Activated CD8-positive, alpha-beta memory T cell treated with anti-CD3 and anti-CD28 coated beads, Interleukin-2, amount 50 U/mL, for 24 hours (primary cell): ENCODE data around the gene AKIRIN2.

Experiments used
- DNase-seq: peaks from one replicate; pipeline ENCODE4 v3.0.0-alpha.2; 2020; ENCODE audit errors: extremely low read depth

The AKIRIN2 gene

GRCh38 chr6:87655824-87656223 lies 46.2 kb downstream of the AKIRIN2 start:
- no peak for DNase-seq

- DNase-seq: no peak
These were observed 47.1 kb downstream of the AKIRIN2 start for GRCh38 chr6:87654875-87655454.

GRCh38 chr6:87654122-87654521 lies 47.9 kb downstream of the AKIRIN2 start:
- no peak for DNase-seq

- no peak for DNase-seq
These were observed 48.7 kb downstream of the AKIRIN2 start for GRCh38 chr6:87653074-87653962.

- no peak for DNase-seq
These were observed 57.0 kb downstream of the AKIRIN2 start for GRCh38 chr6:87645080-87645479.

- DNase-seq: no peak
These were observed 60.9 kb downstream of the AKIRIN2 start for GRCh38 chr6:87641065-87641692.

- DNase-seq: no peak
These were observed 62.7 kb downstream of the AKIRIN2 start for GRCh38 chr6:87639373-87639772.

- no peak for DNase-seq
These were observed 64.9 kb downstream of the AKIRIN2 start for GRCh38 chr6:87637106-87637505.

- no peak for DNase-seq
These were observed 65.7 kb downstream of the AKIRIN2 start for GRCh38 chr6:87636315-87636714.

GRCh38 chr6:87633851-87634250 lies 68.2 kb downstream of the AKIRIN2 start:
- no peak for DNase-seq

- DNase-seq: no peak
These were observed 71.3 kb downstream of the AKIRIN2 start for GRCh38 chr6:87630746-87631145.

- DNase-seq: no peak
These were observed 73.2 kb downstream of the AKIRIN2 start for GRCh38 chr6:87628881-87629280.

GRCh38 chr6:87628424-87628823 lies 73.6 kb downstream of the AKIRIN2 start:
- DNase-seq: no peak
